ENCODE results near the gene DPM2.

GRCh38 chr9:127974769-127975261 lies 37.2 kb upstream of the DPM2 start:
- TF ChIP-seq CTCF (IDR thresholded peaks at IDR 0.05; ENCODE audit: low read depth, low read length) (no peak), EZH2phosphoT487 (IDR thresholded peaks at IDR 0.05; ENCODE audit: low read depth) (no peak)

Data from OCI-LY3 (cell line).